EL (cell line): ENCODE measurements around the gene RAB19.
A peak's percentile ranks its signal among the peaks of the same experiment; 100 is the strongest.

Experiments used
- DNase-seq: peaks from one replicate; pipeline ENCODE4 v3.0.0-alpha.2; 2016

RAB19 gene, protein sequence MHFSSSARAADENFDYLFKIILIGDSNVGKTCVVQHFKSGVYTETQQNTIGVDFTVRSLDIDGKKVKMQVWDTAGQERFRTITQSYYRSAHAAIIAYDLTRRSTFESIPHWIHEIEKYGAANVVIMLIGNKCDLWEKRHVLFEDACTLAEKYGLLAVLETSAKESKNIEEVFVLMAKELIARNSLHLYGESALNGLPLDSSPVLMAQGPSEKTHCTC

GRCh38 chr7:140403878-140404564, at the start of gene RAB19:
TSS of gene RAB19 (plus strand) at chr7:140404058. CDS start at chr7:140407647, 3,589 bp downstream.
- no peak for DNase-seq

GRCh38 chr7:140358024-140358411, 45.8 kb upstream of the RAB19 start:
- no peak for DNase-seq

- no peak for DNase-seq
Measured at GRCh38 chr7:140358412-140359051, 45.3 kb upstream of the RAB19 start.

DNA sequence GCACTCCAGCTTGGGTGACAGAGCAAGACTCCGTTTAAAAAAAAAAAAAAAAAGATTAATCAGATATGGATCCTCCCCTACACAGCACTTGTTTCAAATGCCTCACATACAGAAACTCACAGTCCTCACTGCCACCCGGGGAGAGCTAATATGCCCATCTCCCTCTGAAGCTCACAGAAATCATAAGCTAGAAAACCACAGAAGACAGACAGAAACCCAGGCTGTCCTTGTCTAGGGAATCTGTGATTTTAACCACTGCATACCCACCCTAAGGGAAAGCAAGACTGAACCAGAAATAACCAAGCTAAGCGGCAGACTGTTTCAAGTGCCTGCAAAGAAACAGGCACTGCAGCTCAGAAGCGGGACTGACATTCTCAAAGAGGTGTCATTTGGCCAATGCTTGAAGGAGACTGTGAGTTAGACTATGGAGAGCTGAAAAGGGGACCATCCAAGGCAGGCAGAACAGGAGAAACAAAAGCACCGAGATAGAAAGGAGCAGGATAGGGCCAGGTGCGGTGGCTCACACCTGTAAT, 43.1 kb upstream of the RAB19 start:
- DNase-seq, result no peak

DNA sequence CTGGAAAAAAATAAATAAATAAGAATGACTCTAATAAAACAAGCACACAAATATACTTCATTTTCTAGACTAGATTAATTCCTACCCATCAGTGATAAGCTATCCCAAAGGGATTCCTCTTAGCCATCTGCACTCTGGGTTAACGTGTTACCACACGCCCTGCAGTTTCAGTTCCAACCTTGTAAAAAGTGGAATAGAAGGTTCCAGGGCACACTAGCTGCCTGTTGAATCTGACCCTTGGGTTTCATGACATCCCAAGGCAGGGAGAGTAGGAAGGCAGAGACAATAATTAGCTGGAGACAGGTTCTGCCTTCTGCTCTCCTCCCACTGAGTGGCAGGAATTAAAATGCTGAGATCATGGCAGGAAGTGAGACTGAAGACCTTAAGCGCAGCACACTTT, 39.0 kb upstream of the RAB19 start:
- DNase-seq, result no peak

- no peak for DNase-seq
Measured at GRCh38 chr7:140367528-140367927, 36.3 kb upstream of the RAB19 start.

GRCh38 chr7:140369294-140369693, 34.6 kb upstream of the RAB19 start:
- DNase-seq, result no peak

GRCh38 chr7:140375323-140375722, 28.5 kb upstream of the RAB19 start:
- DNase-seq, result no peak

DNA sequence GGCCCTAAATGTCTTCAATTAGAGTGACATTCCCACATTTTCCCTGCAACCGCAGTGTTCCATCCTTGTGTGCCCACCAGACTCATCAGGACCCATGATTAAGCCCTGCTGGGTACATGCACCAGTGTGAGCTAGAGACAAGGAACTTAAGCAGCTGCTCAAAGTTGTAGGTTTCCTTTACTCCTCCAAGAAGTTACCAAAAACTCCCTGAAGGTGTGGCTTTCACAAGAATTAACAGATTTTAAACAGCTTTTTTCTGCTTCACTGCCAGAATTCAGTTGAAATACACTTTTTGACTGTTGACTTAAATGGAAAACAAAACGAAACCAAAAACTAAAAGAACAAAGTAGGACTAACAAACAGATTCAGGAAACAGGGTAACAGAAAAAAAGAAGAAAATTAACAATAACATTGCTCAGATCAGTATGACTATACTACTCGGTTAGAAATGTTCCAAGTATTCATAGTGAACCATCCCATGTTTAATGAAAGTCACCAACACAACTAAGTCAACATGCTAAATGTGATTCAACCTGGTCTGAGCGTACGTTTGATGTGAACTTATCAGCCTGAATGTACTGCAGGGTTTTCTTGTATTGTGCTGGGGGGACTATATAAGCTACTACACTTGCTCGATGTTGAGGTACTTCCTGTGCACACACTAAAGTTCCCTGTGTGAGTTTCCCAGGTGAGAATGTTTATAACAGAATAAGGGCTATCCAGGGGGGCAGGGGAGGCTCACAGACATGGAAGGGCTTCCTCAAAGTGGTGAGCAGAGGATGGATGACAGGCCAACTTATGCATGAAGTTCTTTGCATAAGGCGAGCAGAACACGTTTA, 27.7 kb upstream of the RAB19 start:
- DNase-seq, result no peak

GRCh38 chr7:140383954-140384713, 19.7 kb upstream of the RAB19 start:
- no peak for DNase-seq

GRCh38 chr7:140384894-140385545, 18.8 kb upstream of the RAB19 start:
- DNase-seq, result no peak

DNA sequence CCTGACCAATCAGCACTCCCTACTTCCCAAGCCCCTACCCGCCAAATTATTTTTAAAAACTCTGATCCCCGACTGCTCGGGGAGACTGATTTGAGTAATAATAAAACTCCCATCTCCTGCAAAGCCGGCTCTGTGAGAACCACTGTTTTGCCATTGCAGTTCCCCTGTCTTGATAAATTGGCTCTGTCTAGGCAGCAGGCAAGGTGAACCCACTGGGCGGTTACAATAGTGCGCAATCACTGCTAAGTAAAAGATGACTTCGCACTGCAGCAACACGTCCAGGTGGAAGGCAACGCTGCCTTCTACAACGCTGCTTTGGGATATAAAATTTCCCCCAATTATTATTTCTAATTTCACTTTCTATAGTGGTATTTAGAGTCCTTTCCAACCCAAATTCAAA, 14.4 kb upstream of the RAB19 start:
- DNase-seq, result no peak

- DNase-seq, result no peak
Measured at GRCh38 chr7:140390034-140390433, 13.8 kb upstream of the RAB19 start.

- DNase-seq, result no peak
Measured at GRCh38 chr7:140390466-140391190, 13.2 kb upstream of the RAB19 start.

DNA sequence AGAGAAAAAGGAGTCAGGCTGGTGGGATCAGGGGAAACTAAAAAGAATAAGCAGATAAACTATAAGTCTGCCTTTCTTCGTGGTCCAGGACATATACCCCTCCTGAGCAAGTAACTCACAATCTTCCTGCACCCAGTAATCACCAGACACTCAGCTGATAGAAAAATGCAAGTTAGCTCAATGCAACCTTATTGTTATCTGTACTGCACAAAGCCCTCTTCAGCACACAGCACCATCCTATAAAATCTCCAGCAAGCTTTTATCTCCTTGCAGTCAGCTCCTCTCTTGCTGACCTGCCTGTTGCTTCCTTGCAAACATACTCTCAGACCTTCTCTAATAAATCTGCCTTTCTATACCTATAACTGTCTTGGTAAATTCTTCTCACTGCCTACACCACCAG, 12.2 kb upstream of the RAB19 start:
- DNase-seq, result no peak

- DNase-seq, result no peak
Measured at GRCh38 chr7:140393756-140394306, 10.0 kb upstream of the RAB19 start.

- DNase-seq, result peak; percentile 75
Measured at GRCh38 chr7:140397784-140398750, 5.8 kb upstream of the RAB19 start, which contains the start of gene SLC37A3. TSS of gene SLC37A3 (minus strand) at chr7:140398530. CDS start at chr7:140382526, 16,004 bp downstream.

DNA sequence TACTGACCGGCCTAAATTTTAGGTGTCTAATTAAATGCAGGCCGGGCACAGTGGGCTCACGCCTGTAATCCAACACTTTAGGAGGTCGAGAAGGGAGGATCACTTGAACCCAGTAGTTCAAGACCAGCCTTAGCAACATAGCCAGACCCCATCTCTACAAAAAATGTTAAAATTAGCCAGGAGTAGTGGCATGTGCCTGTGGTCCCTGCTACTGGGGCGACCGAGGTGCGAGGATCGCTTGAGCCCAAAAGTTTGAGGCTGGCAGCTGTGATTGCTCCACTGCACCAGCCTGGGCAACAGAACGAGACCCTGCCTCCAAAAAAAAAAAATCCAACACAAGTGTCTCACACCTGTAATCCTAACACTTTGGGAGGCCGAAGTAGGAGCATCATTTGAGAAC, 5.0 kb upstream of the RAB19 start:
- no peak for DNase-seq

- DNase-seq, result no peak
Measured at GRCh38 chr7:140400381-140400780, 3.5 kb upstream of the RAB19 start.
